HG03520 (cell line): Measurements from ENCODE around the gene SLC35B4.

Experiments
- ATAC-seq: cut with Tn5 transposase; IDR thresholded peaks from one replicate; pipeline ENCODE4 v1.9.1; 2021; ENCODE audit warnings: mild to moderate bottlenecking, moderate library complexity; ENCODE audit not compliant: unreplicated experiment

SLC35B4 gene, protein sequence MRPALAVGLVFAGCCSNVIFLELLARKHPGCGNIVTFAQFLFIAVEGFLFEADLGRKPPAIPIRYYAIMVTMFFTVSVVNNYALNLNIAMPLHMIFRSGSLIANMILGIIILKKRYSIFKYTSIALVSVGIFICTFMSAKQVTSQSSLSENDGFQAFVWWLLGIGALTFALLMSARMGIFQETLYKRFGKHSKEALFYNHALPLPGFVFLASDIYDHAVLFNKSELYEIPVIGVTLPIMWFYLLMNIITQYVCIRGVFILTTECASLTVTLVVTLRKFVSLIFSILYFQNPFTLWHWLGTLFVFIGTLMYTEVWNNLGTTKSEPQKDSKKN

DNA sequence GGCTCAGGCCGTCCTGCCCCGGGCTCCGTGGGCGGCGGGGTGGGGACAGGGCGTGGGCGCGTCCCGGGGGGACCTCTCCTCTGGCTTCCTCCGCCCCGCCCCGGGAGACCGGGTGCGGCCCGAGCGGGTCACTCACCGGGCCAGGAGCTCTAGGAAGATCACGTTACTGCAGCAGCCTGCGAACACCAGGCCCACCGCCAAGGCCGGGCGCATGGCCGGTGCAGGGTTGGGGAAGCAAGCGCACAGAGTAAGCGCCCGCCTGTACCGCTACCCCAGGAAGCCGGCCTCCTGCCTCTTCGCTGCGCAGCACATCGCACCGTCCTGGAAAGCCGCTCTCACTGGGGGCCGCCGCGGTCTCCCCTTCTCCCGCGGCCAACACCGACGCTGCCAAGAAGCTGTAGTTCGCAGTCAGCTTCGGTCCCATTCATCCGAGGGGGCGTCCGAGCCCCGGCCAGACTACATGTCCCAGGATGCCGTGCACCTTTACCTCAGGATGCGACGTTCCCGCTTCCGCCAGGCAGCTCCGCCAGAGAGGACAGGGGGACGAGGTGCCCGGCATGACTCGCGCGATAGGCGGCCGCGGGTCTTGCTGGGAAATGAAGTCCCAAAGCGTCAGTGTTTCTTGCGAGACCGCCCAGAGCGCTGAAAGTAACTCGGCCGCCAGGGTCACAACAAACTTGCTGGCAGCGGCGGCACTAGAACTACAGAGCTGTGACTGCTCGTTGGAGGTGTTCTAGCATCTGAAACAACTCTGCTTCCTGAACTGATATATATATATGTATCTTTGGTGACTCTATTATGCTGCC, at the start of gene SLC35B4:
Gene SLC35B4 (minus strand): TSS at position 392 of the 806 bp plus-strand sequence. CDS start 179 bp downstream, at position 213.
- ATAC-seq = peak; percentile 99

DNA sequence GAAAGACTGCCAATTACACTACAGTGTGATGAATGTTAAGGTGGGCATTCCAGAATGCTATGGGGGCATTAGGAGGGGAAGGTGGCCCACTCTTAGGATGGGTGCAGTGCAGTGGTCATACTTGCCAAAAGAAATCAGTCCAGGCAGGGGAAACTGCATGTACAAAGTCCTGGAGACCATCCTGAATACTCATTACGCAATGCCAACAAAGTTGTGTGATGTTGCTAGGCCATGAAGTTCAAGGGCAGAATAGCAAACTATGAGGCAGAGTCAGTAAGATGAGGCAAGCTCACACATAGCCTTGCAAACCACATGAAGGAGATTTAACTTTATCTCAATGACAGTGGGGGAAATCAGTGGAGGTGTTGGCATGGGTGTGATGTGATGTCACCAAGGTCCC, 49.8 kb upstream of the SLC35B4 start:
- ATAC-seq = no peak

DNA sequence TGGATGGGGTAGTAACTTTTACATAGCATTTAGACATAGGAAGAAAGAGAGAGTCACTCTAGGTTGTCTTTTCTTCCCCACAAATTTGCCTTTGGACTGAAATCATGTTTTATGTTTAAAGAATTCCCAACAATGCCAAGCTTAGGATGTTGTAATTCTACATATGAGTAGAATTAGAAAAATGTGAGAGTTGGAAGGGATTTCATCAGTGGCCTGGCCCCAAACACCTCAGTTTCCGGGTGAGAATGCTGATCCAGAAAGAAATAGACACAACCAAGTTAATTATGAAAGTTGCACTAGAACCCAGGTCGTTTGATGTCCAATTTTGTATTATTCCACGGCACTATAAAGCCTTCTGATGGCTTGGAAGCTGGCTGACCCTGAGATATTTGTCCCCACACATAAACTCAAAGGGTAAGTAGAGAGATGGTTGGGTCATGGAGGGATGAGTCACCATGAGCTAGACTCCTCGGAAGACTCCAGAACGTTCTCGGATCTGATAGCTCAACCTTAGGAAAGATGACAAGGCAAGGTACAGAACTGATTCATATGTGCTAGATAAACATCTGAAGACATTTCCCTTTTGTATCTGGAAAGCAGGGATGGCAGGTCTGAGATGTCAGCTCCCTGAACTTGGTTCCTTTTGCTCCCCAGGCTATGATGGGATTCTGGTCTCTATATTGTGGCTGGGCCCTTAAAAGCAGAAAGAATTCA, 48.8 kb upstream of the SLC35B4 start:
- ATAC-seq = no peak

DNA sequence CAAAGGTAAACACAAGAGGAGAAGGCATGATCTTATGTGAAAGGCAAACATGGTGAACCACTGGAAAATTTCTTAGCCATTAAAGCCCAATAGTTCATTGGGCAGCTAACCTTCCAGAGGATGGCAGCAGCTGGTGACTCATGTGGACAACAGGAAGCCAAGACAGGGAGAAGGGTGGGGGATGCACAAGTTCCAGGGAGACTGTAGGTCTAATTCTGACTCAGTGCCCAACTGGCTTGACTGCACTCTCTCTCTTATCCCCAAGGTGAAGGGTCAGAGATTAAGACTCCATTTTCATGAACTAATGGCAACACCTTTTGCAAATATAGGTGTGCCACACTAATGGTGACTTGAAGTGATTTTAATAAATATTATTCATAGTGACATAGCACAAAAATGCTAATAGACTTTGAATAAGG, 47.9 kb upstream of the SLC35B4 start:
- ATAC-seq = no peak

DNA sequence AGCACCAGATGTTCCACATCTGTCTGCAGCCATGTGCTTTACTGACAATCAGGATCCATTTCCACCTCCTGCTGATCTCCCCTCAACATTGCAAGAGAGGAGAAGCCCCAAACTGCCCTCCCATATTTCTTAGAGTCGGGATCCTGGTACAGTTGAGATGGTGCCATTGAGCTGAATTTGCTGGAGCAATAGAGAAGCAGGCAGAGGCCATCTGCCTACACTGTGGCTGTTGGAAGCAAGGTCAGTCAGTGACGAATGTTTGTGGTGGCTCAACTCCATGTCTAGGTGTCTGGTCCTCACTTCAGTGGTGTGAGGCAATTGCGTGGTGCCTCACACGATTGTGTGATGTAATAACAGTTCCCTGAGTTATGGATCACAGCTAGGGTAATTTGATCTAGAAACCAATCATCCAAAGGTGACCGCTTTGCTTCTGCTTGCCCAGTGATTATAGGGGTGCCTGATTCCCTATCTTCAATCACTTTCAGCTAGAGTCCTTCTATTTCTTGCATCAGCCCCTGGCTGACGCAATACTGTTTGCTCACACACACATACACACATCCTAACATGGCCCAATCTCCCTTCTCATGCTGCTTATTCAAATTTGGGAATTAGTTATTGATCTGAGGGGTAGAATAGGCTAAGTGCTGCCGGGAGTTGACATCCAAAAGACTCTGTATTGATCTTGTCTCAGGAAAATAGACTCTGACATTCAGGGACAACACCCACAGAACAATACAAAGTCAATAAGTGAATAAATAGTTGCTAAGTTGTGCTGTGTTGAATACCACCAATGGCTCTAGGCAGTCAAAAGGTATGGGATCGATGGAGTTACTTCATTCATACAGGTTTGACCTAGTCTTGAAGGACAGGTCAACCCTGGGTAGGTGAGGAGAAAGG, 46.1 kb upstream of the SLC35B4 start:
- no peak for ATAC-seq

DNA sequence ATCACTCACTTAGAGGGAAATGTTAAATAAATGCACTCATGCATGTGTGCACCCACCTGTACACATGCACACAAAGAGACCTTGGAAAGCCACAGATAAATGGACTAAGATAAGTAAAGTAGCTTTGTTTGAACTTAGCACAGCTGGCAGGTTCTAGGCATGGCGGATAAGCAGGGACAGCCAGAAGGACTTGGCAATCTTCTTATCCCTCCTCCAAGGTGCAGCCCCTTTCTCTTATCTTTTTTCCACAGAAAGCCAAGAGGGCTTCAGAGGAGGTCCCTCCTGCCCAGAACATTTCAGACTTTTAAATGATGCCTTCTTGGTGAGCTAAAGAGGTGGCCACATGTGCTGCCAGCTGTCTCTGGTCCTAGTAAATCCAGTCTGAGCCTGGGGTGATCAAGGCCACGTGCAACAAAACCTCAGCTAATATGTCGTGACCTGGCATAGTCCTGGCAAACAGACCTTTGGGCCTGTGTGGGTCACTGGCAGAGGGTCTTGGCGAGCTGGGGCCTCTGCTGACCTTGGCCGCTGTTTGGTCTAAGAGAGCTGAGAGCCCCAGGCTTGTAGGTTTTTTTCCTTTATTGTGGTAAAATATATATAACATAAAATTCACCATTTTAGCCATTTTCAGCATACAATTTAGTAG, 43.2 kb upstream of the SLC35B4 start:
- ATAC-seq = no peak

DNA sequence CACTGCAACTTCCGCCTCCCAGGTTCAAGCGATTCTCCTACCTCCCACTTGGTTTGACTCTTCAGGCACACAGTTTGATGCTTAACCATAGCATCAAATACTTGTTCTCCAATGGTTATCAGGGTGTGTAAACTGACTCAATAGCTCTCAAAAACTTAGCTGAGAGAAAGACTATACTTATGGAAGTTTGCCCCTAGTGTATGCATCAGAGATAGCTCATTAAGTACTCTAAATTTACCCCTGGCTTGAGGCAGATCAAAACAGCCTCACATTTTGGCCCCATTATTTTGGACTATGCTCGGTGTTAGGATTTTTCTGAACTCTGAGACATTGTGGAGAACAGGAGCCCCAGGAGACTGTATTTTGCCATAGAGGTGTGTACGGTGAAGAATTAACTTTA, 40.8 kb upstream of the SLC35B4 start:
- ATAC-seq = no peak

DNA sequence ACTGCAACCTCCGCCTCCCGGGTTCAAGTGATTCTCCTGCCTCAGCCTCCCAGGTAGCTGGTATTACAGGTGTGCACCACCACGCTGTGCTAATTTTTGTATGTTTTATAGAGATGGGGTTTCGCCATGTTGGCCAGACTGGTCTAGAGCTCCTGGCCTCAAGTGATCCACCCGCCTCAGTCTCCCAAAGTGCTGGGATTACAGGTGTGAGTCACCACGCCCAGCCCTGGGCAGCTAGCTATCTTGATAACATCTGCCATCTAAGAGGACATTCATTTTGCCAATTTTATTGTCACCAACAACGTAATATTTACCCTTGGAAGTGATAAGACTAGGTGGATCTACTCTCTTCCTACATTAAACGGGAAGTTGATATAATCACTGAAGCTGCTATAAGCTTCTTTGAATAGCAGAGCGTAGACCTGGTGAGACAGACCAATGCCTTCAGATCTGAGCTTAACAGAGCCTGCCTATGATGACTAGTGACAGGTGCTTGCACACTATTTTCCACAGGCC, 39.7 kb upstream of the SLC35B4 start:
- no peak for ATAC-seq

DNA sequence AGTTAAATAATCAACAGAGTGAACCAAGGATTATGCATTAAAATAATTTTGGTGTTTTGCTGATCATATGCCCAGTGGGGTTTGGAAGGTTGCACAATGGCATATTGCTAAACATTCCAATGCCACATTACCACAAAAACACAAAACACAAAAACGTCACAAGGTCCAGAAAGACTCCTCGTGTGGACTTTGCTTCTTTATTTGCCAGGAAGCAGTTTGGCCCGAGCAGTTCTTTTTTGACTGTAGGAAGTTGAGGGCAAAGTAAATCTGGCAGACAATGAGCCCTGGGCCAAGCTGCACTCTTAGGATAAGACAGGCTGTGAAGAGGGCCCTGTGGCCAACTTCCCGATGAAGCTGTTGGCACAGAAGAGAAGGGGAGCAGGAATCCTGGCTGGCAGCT, 39.2 kb upstream of the SLC35B4 start:
- ATAC-seq = no peak

DNA sequence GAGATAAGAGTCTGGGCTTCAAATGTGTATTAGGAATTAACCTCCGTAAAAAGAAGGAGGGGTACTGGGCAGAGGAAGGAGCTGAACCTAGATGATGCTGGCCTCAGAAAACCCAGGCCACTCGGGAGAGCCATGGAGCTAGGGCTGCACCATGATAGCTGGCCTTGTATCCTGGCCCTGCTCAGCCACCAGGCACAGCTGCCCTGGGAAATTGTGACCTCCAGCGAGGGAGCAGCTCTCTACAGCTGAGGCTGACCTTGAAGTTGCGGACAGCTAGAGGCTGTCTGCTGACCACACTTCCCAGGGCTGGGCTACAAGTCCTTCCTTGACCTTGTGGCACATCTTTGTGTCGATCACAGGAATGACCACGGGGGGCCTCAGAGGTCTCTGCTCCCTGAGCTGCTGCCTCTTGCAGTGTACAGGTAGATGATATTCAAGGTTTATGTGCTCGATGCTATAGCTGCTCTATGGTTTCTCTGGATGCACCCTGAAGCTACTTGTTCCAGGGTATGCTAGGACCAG, 38.3 kb upstream of the SLC35B4 start:
- no peak for ATAC-seq

DNA sequence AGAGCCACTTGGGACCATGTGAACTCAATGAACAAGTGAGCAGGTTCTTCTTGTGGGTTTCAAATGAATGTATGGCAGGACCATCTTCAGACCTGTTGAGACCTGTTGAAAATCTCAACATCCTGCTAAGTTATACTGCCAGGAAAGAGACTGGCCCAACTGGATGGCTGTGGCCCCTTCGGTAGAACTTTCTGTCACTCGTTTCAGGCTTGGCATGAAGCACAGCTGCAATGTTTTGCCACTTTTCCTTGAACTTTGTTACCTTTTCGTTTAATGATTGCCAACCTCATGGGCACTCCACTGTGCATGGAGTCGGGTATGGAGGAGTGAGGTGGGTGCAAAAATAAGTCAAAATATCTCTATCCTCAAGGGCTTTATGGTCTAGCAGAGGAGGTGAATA, 36.7 kb upstream of the SLC35B4 start:
- ATAC-seq = no peak

DNA sequence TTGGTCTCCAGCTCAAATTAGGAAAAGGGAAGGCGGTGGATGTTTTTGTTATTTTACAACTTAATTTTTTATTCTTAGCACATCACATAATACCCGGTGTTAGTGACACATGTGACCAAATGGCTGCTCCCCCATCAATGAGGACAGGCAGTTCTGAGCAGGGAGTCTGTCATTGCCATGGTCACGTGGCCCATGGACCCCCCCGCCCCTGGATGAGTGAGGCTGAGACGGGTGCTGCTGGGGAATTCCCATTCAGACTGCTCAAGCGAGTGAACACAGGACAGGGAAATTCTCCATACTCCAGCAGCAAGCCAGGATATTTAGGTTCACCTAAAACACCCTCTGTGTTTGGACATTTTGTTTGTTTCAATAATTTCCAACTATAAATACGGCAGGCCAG, 34.7 kb upstream of the SLC35B4 start:
- no peak for ATAC-seq

DNA sequence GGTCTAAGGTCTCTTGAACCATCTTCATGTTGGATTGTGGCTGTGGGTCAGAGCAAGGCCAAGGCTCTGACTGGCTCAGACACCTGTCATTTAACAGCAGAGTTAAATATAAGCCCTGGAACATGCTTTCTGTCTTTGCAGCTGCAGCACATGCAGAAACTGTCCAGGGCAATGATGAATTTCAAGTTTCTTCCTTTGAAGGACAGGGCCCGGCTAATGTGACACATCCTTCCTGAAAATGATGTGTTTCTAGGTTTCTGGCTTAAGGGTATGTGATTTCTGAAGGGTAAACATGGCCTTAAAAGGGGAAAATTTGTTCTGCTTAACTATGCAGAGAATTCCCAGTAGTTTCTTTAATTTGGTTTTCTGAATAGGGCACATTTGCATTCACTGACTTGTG, 34.0 kb upstream of the SLC35B4 start:
- ATAC-seq = no peak

DNA sequence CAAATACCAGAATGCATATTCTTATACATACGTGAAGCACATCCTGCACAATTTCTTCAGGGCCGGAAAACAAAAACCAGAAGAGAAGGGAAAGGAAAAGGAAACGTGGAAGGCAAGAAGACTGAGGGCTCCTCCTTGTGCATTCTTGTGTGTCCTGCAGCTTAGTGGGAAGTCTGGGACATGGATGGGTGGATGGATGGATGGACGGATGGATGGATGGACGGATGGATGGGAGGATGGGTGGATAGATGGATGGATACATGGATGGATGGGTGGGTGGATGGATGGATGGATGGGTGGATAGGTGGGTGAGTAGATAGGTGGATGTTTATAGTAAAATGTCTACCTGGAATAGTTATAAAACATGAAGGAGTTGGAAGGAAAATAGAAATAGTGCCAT, 30.8 kb upstream of the SLC35B4 start:
- no peak for ATAC-seq

DNA sequence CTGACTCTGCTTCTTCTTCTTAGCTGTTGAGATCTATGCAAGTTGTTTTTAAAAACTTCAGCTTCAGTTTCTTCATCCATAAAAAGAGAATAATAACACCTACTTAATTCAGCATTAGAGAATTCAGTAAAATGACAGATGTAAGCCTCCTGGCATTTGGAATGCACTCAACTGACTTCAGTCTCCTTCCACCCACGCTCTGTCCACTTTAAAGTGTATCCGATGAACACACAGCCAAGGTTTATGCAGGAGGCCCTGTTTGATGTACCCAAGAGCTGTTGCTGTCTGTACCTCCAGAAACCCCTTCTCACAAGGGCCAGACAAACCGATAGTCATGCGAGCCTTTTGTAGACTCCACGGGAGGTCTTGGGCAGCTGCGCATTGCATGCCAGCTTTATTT, 27.1 kb upstream of the SLC35B4 start:
- no peak for ATAC-seq

DNA sequence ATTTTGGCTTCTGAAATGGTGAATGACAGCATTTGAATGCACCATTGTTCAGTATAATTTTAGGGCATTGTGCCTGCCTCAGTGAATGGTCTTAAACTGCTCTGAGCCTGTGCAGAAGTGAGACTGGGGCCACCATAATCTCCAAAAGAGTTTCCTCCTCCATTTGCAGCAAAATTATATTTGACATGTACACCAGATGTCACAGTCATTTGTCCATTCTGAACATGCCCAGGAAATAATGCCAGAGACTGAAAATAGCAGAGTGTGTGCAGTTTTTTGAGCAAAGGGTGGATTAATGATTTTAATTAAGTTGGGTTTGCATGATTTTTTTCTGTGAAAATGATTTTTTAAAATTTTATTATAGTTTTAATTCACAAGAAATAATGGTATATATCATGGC, 26.4 kb upstream of the SLC35B4 start:
- no peak for ATAC-seq

DNA sequence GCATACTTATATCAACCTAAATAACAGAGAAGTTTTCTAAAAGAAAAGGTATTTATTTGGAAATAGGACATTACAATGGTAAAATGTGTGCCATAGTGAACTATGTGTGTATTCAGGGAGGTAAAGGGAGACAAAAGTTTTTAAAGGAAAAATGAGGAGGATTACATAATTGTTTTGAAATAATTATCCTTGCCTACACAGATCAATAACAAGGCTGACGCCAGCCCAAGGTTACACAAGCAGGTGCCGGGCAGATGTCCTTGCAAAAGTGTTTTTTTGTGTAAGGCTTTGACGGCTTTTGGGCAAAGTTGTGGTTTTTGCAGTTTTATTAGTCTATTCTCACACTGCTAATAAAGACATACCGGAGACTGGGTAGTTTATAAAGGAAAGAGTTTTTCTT, 22.7 kb upstream of the SLC35B4 start:
- ATAC-seq = no peak

DNA sequence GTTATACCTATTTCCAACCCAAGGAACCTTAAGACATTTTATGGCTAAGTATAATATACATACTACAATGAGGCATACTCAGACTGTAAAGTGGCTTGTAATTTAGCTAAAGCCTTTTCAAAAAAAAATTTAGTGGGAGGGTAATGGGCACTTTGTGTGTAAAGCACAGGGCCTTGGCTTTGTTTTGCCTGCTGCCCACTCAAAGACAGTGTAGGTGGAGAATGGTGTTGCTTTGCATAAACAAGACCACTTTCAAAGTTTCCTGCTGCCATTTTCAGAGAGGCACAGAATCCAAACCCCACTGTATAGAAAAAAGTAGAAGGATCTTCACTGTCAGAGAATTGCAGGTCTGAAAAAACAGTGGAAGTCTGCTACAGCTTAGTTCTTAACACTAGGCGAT, 21.2 kb upstream of the SLC35B4 start:
- ATAC-seq = no peak

DNA sequence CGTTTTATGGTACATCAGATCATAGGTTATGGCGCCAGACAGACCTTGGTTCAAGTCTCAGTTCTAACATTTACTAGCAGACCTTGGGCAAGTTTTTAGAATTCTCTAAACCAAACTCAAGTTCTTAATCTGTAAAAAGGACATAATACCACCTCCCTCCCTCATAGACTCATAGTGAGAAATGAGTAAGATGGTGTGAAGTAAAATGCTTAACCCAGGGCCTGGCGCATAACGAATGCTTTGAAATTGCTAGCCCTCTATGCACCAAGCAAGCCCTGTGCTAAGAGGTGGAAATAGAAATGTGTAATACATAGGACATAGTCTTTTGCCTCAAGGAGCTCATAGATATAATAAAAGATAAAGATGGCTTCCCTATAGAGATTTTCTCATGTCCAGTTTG, 17.7 kb upstream of the SLC35B4 start:
- ATAC-seq = no peak

DNA sequence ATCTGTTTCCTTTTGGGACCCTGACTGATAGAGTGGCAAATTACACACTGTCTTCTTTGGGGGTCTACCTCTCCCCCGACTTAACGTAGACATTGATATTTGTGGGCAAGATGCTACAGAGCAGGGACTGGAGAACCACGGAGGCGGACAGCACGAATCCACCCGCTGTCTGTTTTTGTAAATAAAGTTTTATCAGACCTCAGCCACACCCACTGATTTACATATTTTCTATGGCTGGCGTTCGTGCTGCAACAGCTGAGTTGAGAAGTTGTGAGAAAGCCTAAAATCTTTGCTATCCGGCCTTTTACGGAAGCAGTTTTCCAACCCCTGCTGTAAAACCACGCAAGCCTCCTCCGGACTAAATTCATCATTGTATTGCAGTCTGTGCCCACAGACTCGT, 17.2 kb upstream of the SLC35B4 start:
- no peak for ATAC-seq
